HepG2 (cell line): ENCODE results near the gene ASIC5.

ENCODE experiments used
- BATF2 ChIP-seq: sonication (generic); formaldehyde crosslinking; IDR thresholded peaks from 2 replicates; pipeline ENCODE4 v1.8.0; 2022; ENCODE audit warnings: mild to moderate bottlenecking, missing genetic modification reagents, moderate library complexity
- EP300 ChIP-seq, 3 experiments: sonication (generic) in 1 of 3; formaldehyde crosslinking in 1 of 3; IDR thresholded peaks; 2 replicates each; pipeline versions ENCODE4 v1.5.1 to v1.6.1; 2011 to 2020; ENCODE audit warnings: low read depth in 2 of 3, low read length in 2 of 3, borderline replicate concordance in 1 of 3, improper control_type of control experiment in 1 of 3, mild to moderate bottlenecking in 1 of 3, missing genetic modification reagents in 1 of 3, moderate library complexity in 1 of 3
- MBNL3 ChIP-seq: fragments of 250-450 bp; sonication (Bioruptor Pico); conservative IDR thresholded peaks from 2 replicates; pipeline ENCODE4 v1.8.0; 2022; ENCODE audit warnings: mild to moderate bottlenecking, inconsistent platforms
- PATZ1 ChIP-seq: sonication (generic); formaldehyde crosslinking; IDR thresholded peaks from 2 replicates; pipeline ENCODE4 v1.4.0; 2020; ENCODE audit warnings: missing genetic modification reagents
- RAD21 ChIP-seq: fragments of 450-650 bp; formaldehyde crosslinking; IDR thresholded peaks from 2 replicates; pipeline ENCODE4 v1.5.0; 2020; ENCODE audit warnings: mild to moderate bottlenecking
- SIN3A ChIP-seq: IDR thresholded peaks from 2 replicates; pipeline ENCODE4 v1.6.1; 2011; ENCODE audit warnings: low read depth, mild to moderate bottlenecking, control low read depth, low read length, borderline replicate concordance
- SP1 ChIP-seq, 2 experiments: fragments of 450-650 bp in 1 of 2; sonication (generic) in 1 of 2; formaldehyde crosslinking in 1 of 2; IDR thresholded peaks; 2 replicates each; pipeline versions ENCODE4 v1.4.0 to v1.6.1; 2016 to 2020; ENCODE audit warnings: missing genetic modification reagents in 1 of 2
- TBP ChIP-seq: sonication (generic); formaldehyde crosslinking; IDR thresholded peaks from 2 replicates; pipeline ENCODE4 v1.5.0; 2020; ENCODE audit warnings: missing genetic modification reagents
- ZNF296 ChIP-seq: sonication (generic); formaldehyde crosslinking; conservative IDR thresholded peaks from 2 replicates; pipeline ENCODE4 v1.5.0; 2020; ENCODE audit warnings: mild to moderate bottlenecking, missing genetic modification reagents
- ZNF350 ChIP-seq: sonication (generic); formaldehyde crosslinking; IDR thresholded peaks from 2 replicates; pipeline ENCODE4 v1.4.0; 2020; ENCODE audit warnings: mild to moderate bottlenecking, low read depth, missing genetic modification reagents, borderline replicate concordance
- TF ChIP-seq, protein P1 (sequence below): sonication (generic); formaldehyde crosslinking; IDR thresholded peaks from 2 replicates; pipeline ENCODE4 v1.4.0; 2020; ENCODE audit warnings: mild to moderate bottlenecking, missing genetic modification reagents, borderline replicate concordance

GRCh38 chr4:155906554-155907247 lies 40.6 kb upstream of the ASIC5 start:
- TF ChIP-seq MBNL3 (no peak), ZNF296 (CRISPR knock-in tag) (no peak), BATF2 (CRISPR knock-in tag) (no peak), TBP (CRISPR knock-in tag) (no peak), PATZ1 (CRISPR knock-in tag) (no peak), ZNF350 (CRISPR knock-in tag) (no peak), EP300 (IDR thresholded peaks at IDR 0.05; ENCODE audit: low read depth in 2 of 2, low read length in 2 of 2) (no peak), EP300 (CRISPR knock-in tag; IDR thresholded peaks at IDR 0.05; ENCODE audit: borderline replicate concordance) (no peak), RAD21 (CRISPR knock-in tag) (no peak), SIN3A (no peak), SP1 (IDR thresholded peaks at IDR 0.05) (no peak), SP1 (CRISPR knock-in tag; IDR thresholded peaks at IDR 0.05) (no peak)
- TF ChIP-seq, protein P1, sequence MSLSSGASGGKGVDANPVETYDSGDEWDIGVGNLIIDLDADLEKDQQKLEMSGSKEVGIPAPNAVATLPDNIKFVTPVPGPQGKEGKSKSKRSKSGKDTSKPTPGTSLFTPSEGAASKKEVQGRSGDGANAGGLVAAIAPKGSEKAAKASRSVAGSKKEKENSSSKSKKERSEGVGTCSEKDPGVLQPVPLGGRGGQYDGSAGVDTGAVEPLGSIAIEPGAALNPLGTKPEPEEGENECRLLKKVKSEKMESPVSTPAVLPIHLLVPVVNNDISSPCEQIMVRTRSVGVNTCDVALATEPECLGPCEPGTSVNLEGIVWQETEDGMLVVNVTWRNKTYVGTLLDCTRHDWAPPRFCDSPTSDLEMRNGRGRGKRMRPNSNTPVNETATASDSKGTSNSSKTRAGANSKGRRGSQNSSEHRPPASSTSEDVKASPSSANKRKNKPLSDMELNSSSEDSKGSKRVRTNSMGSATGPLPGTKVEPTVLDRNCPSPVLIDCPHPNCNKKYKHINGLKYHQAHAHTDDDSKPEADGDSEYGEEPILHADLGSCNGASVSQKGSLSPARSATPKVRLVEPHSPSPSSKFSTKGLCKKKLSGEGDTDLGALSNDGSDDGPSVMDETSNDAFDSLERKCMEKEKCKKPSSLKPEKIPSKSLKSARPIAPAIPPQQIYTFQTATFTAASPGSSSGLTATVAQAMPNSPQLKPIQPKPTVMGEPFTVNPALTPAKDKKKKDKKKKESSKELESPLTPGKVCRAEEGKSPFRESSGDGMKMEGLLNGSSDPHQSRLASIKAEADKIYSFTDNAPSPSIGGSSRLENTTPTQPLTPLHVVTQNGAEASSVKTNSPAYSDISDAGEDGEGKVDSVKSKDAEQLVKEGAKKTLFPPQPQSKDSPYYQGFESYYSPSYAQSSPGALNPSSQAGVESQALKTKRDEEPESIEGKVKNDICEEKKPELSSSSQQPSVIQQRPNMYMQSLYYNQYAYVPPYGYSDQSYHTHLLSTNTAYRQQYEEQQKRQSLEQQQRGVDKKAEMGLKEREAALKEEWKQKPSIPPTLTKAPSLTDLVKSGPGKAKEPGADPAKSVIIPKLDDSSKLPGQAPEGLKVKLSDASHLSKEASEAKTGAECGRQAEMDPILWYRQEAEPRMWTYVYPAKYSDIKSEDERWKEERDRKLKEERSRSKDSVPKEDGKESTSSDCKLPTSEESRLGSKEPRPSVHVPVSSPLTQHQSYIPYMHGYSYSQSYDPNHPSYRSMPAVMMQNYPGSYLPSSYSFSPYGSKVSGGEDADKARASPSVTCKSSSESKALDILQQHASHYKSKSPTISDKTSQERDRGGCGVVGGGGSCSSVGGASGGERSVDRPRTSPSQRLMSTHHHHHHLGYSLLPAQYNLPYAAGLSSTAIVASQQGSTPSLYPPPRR, result no peak
